ENCODE results near the gene RHOU. TPM values are rescaled to one million over a fixed set of nuclear protein-coding genes. Genes with fewer than 3 reads are reported as not detected.

Gene RHOU
- total RNA-seq, 3 donors from 2014 or later: 30.7 to 45.1 (median 39.3) TPM

- no peak for ATAC-seq
- H3K9me3 ChIP-seq: no peaks in the 10 kb centered on the region
- no peak overlapping the region for H3K4me3 ChIP-seq
- peaks cover 11% of the 10 kb centered on the region for H3K4me1 ChIP-seq (ENCODE audit: low read depth)
- H3K36me3 ChIP-seq (ENCODE audit: low read depth): no peaks in the 10 kb centered on the region
- intact Hi-C loops (cut with DNase I, micrococcal nuclease): loop anchor here in 1 of 2 donors (5.0 to 10.0 kb wide), 2 partner anchors 245 to 487 kb away; no protein-coding TSS in a partner anchor
- no peak for TF ChIP-seq CTCF (IDR thresholded peaks at IDR 0.05)
- no peak for DNase-seq
Measured at GRCh38 chr1:228739826-228740225, 4.5 kb downstream of the RHOU start.

DNA sequence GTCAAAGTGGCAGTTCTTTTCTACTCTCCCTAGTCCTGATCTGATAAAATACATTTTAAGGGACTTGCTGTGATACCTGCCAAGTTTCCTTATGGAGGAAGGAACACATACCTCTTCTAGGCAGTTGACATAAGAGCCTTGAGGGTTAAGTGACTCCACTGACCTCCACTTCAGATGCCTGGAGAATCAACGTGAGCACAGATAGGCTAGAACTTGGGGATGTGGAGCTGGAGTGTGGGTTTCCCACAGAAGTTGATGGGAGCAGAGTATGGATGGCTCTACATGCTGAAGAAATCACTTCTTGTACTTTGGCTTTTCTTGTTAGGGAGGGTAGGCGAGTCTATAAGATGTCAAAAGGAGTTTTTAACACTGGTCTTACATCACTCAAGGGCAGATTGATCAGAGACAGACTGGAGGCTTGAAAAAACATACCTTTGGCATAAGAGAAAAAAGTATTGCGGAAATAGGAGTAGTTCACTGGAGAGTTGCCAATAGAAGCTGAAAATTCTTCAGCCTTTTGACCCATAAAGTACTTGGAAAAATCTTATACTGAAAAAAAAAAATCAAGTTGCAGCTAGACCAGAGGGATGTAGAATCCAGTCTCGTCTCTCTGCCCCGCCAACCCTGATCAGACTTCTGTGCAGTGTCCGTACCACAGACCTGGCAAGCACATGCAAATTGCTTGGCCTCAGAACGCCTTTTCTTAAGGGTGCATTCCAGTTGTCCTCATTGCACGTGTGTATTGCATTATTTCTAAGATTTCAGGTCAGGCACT, 5.5 kb downstream of the RHOU start:
- DNase-seq (no peak), ATAC-seq (no peak)
- TF ChIP-seq CTCF (IDR thresholded peaks at IDR 0.05): no peak
- Histone ChIP-seq H3K36me3 (ENCODE audit: low read depth) (no peaks in the 10 kb centered on the region), H3K4me1 (ENCODE audit: low read depth) (peaks cover 11% of the 10 kb centered on the region), H3K4me3 (no peak overlapping the region), H3K9me3 (no peaks in the 10 kb centered on the region)
- intact Hi-C loops (cut with DNase I, micrococcal nuclease): no loop called here

GRCh38 chr1:228742281-228742860, 7.1 kb downstream of the RHOU start:
- Histone ChIP-seq H3K36me3 (ENCODE audit: low read depth) (no peaks in the 10 kb centered on the region), H3K4me3 (no peak overlapping the region), H3K4me1 (ENCODE audit: low read depth) (peaks cover 6% of the 10 kb centered on the region), H3K9me3 (no peaks in the 10 kb centered on the region)
- intact Hi-C loops (cut with DNase I, micrococcal nuclease): no loop called here
- ATAC-seq (no peak), DNase-seq (no peak)
- TF ChIP-seq CTCF (IDR thresholded peaks at IDR 0.05): no peak

- TF ChIP-seq CTCF (IDR thresholded peaks at IDR 0.05): no peak
- ATAC-seq (no peak), DNase-seq (no peak)
- intact Hi-C loops (cut with DNase I, micrococcal nuclease): no loop called here
- Histone ChIP-seq H3K4me3 (no peak overlapping the region), H3K36me3 (ENCODE audit: low read depth) (no peaks in the 10 kb centered on the region), H3K4me1 (ENCODE audit: low read depth) (peaks cover 6% of the 10 kb centered on the region), H3K9me3 (no peaks in the 10 kb centered on the region)
Measured at GRCh38 chr1:228743405-228743804, 8.1 kb downstream of the RHOU start.

DNA sequence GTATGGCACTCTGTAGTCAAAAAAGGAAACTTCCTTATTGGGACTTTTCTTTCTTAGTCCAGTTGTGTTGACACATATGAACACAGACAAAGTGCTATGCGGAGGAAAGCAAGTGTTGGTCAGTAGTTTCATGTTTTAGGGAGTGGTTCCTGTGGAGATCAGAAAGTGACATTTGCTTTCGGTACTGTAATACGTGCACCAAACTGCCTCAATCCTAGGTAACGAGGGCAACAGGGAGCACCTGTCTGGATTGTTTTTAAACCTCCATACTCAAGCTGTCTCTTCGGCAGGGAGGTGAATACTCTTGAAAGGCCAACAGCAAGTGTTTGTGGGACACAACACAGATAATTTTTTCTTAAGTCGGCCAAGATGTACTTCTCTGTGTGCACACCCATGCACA, 9.1 kb downstream of the RHOU start:
- peaks cover 6% of the 10 kb centered on the region for H3K4me1 ChIP-seq (ENCODE audit: low read depth)
- no peak overlapping the region for H3K4me3 ChIP-seq
- no peak for TF ChIP-seq CTCF (IDR thresholded peaks at IDR 0.05)
- DNase-seq (no peak), ATAC-seq (no peak)
- H3K36me3 ChIP-seq (ENCODE audit: low read depth): no peaks in the 10 kb centered on the region
- no peaks in the 10 kb centered on the region for H3K9me3 ChIP-seq
- intact Hi-C loops (cut with DNase I, micrococcal nuclease): no loop called here
